ENCODE measurements around the gene EIF3C.
"Not testable (repeated sequence)": the region's sequence is repeated elsewhere in the genome, so short reads cannot be mapped to it uniquely, and the experiment has no call there.

EIF3C gene

DNA sequence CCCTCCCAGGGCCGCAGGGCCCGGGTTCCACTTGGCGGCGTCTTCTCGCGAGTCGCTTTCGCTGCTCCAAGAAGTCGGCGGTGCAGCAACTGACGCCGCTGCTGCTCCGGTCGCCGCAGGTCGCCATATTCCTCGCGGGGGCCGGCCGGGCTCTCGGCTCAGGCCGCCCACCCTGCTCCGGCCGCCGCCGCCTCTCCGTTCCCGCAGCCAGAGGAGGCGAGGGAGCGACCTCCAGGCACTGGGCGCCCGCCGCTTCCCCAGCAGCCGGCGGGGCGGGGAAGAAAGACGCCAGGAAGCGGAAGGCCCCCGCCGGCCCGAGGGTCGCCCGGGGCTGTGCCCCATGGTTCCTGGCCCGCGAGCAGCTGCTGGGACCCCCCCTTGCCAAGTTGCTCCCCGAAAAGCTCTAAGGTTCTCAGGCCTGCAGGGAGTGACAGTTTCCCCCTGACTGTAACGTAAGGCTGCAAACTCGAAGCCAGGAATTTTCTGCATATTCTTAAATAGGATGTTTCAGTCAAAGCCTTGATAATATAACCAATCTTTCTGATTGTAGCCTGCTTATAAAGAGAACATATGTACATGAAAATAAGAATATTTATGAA is 39.3 kb downstream of the EIF3C start:
- DNase-seq, result not testable (repeated sequence)

DNA sequence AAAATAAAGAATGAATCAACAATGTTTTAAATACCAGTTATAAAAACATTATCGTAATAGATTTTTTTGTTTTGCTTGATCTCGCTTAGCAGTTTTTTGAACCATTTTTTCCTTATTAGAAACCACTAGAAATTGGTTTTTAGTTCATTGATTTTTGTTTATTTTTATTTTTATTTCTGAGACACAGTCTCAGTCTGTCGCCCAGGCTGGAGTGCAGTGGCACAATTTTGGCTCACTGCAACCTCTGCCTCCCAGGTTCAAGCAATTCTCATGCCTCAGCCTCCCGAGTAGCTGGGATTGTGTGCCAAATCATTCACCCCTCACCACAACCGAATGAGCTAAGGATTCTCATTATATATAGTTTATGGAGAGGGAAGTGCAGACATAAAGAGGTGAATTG is 40.2 kb downstream of the EIF3C start, which contains the start of gene NPIPB9:
Gene NPIPB9 (plus strand): TSS at position 301 of the 400 bp plus-strand sequence.
- not testable (repeated sequence) for DNase-seq

- DNase-seq, result not testable (repeated sequence)
Observed at GRCh38 chr16:28781697-28782096, 70.4 kb downstream of the EIF3C start.

GRCh38 chr16:28782357-28782756 is 71.1 kb downstream of the EIF3C start:
- DNase-seq, result not testable (repeated sequence)
